ENCODE measurements around the gene HSP90B1. TPM values are rescaled to one million over a fixed set of nuclear protein-coding genes. Genes with fewer than 3 reads are reported as not detected.

HSP90B1 gene
- total and polyA plus RNA-seq, 7 experiments from 2014 or later = 184 to 461 (median 278) TPM

GRCh38 chr12:103908246-103908541 lies 22.0 kb upstream of the HSP90B1 start:
- Histone ChIP-seq H3K36me3 (ENCODE audit: control insufficient read depth in 2 of 3, insufficient read depth in 3 of 3, low read length in 3 of 3) (no peaks in the 10 kb centered on the region), H3K4me3 (ENCODE audit: low read length) (no peak overlapping the region), H3K4me1 (ENCODE audit: control insufficient read depth in 2 of 2, insufficient read depth in 2 of 2, low read length in 2 of 2) (peaks cover 0 to 43% of the 10 kb centered on the region in 2 donors), H3K27ac (ENCODE audit: low read depth, low read length) (no peak overlapping the region), H3K9me3 (ENCODE audit: control insufficient read depth in 2 of 3, low read length in 3 of 3) (no peaks in the 10 kb centered on the region), H3K27me3 (ENCODE audit: control insufficient read depth in 2 of 2, insufficient read depth in 2 of 2, low read length in 2 of 2) (no peaks in the 10 kb centered on the region)
- Mint-ChIP-seq H3K27ac (peak overlapping the region in 5 of 9 donors; percentile 53 to 92 (median 81)), H3K4me1 (peaks cover 8 to 62% (median 56%) of the 10 kb centered on the region in 7 donors), H3K4me3 (peak overlapping the region in 1 of 10 donors; percentile 45), H3K9me3 (peaks cover 0 to 8% (median 0%) of the 10 kb centered on the region in 11 donors), H3K36me3 (peaks cover 0 to 3% (median 0%) of the 10 kb centered on the region in 5 donors), H3K27me3 (peaks cover 0 to 6% (median 0%) of the 10 kb centered on the region in 5 donors)
- intact Hi-C loops (cut with micrococcal nuclease) = no loop called here
- ChIA-PET CTCF (no interaction called here), POLR2A (interaction anchor here (0.8 to 1.7 kb wide), 6 partner anchors 9 to 57 kb away, joined by 3 to 5 read pairs (median 4); partner anchors contain the start of genes HSP90B1 and TDG)
- no peak for DNase-seq
- ATAC-seq = no peak

- intact Hi-C loops (cut with micrococcal nuclease) = no loop called here
- Histone ChIP-seq H3K4me1 (ENCODE audit: control insufficient read depth in 2 of 2, insufficient read depth in 2 of 2, low read length in 2 of 2) (peaks cover 0 to 36% of the 10 kb centered on the region in 2 donors), H3K9me3 (ENCODE audit: control insufficient read depth in 2 of 3, low read length in 3 of 3) (no peaks in the 10 kb centered on the region), H3K27me3 (ENCODE audit: control insufficient read depth in 2 of 2, insufficient read depth in 2 of 2, low read length in 2 of 2) (no peaks in the 10 kb centered on the region), H3K27ac (ENCODE audit: low read depth, low read length) (no peak overlapping the region), H3K4me3 (ENCODE audit: low read length) (no peak overlapping the region), H3K36me3 (ENCODE audit: control insufficient read depth in 2 of 3, insufficient read depth in 3 of 3, low read length in 3 of 3) (no peaks in the 10 kb centered on the region)
- Mint-ChIP-seq H3K4me1 (peaks cover 8 to 55% (median 49%) of the 10 kb centered on the region in 7 donors), H3K4me3 (peak overlapping the region in 4 of 10 donors; percentile 22 to 75 (median 36)), H3K9me3 (peaks cover 0 to 8% (median 0%) of the 10 kb centered on the region in 11 donors), H3K27me3 (peaks cover 0 to 6% (median 0%) of the 10 kb centered on the region in 5 donors), H3K27ac (peak overlapping the region in 8 of 9 donors; percentile 7 to 92 (median 83)), H3K36me3 (peaks cover 0 to 3% (median 0%) of the 10 kb centered on the region in 5 donors)
- ATAC-seq (no peak), DNase-seq (no peak)
- POLR2A ChIA-PET = interaction anchor here (0.7 to 1.7 kb wide), 5 partner anchors 8 to 20 kb away, joined by 3 to 5 read pairs (median 4); partner anchors contain the start of gene HSP90B1
- CTCF ChIA-PET = no interaction called here
These were observed 21.3 kb upstream of the HSP90B1 start for GRCh38 chr12:103908877-103909276.

GRCh38 chr12:103909811-103910210 lies 20.4 kb upstream of the HSP90B1 start:
- ATAC-seq (no peak), DNase-seq (no peak)
- Mint-ChIP-seq H3K4me3 (peak overlapping the region in 2 of 10 donors; percentile 25 to 38), H3K27ac (peak overlapping the region in 4 of 9 donors; percentile 1 to 87 (median 66)), H3K9me3 (peaks cover 0 to 8% (median 0%) of the 10 kb centered on the region in 11 donors), H3K4me1 (peaks cover 8 to 47% (median 40%) of the 10 kb centered on the region in 7 donors), H3K36me3 (peaks cover 0 to 3% (median 0%) of the 10 kb centered on the region in 5 donors), H3K27me3 (peaks cover 0 to 6% (median 0%) of the 10 kb centered on the region in 5 donors)
- peaks cover 0 to 29% of the 10 kb centered on the region in 2 donors for H3K4me1 ChIP-seq (ENCODE audit: control insufficient read depth in 2 of 2, insufficient read depth in 2 of 2, low read length in 2 of 2)
- ChIA-PET CTCF (interaction anchor here (0.7 kb wide), 1 partner anchor 418 kb away, joined by 3 read pairs; no protein-coding TSS in a partner anchor), POLR2A (interaction anchor here (1.3 to 2.0 kb wide), 2 partner anchors 8 to 19 kb away, joined by 4 to 19 read pairs; partner anchors contain the start of gene HSP90B1)
- no peaks in the 10 kb centered on the region for H3K27me3 ChIP-seq (ENCODE audit: control insufficient read depth in 2 of 2, insufficient read depth in 2 of 2, low read length in 2 of 2)
- H3K9me3 ChIP-seq (ENCODE audit: control insufficient read depth in 2 of 3, low read length in 3 of 3) = no peaks in the 10 kb centered on the region
- intact Hi-C loops (cut with micrococcal nuclease) = no loop called here
- H3K4me3 ChIP-seq (ENCODE audit: low read length) = no peak overlapping the region
- H3K36me3 ChIP-seq (ENCODE audit: control insufficient read depth in 2 of 3, insufficient read depth in 3 of 3, low read length in 3 of 3) = no peaks in the 10 kb centered on the region
- no peak overlapping the region for H3K27ac ChIP-seq (ENCODE audit: low read depth, low read length)

GRCh38 chr12:103912069-103912468 lies 18.1 kb upstream of the HSP90B1 start:
- Mint-ChIP-seq H3K27me3 (peaks cover 0 to 10% (median 0%) of the 10 kb centered on the region in 5 donors), H3K9me3 (peaks cover 0 to 3% (median 0%) of the 10 kb centered on the region in 11 donors), H3K36me3 (peaks cover 0 to 3% (median 0%) of the 10 kb centered on the region in 5 donors), H3K4me1 (peaks cover 0 to 31% (median 24%) of the 10 kb centered on the region in 7 donors), H3K27ac (no peak overlapping the region), H3K4me3 (no peak overlapping the region)
- Histone ChIP-seq H3K36me3 (ENCODE audit: control insufficient read depth in 2 of 3, insufficient read depth in 3 of 3, low read length in 3 of 3) (no peaks in the 10 kb centered on the region), H3K4me1 (ENCODE audit: control insufficient read depth in 2 of 2, insufficient read depth in 2 of 2, low read length in 2 of 2) (peaks cover 0 to 16% of the 10 kb centered on the region in 2 donors), H3K27ac (ENCODE audit: low read depth, low read length) (no peak overlapping the region), H3K9me3 (ENCODE audit: control insufficient read depth in 2 of 3, low read length in 3 of 3) (no peaks in the 10 kb centered on the region), H3K27me3 (ENCODE audit: control insufficient read depth in 2 of 2, insufficient read depth in 2 of 2, low read length in 2 of 2) (no peaks in the 10 kb centered on the region), H3K4me3 (ENCODE audit: low read length) (no peak overlapping the region)
- no peak for ATAC-seq
- POLR2A ChIA-PET = interaction anchor here (0.8 to 2.0 kb wide), 3 partner anchors 9 to 18 kb away, joined by 3 to 16 read pairs (median 6); no protein-coding TSS in a partner anchor
- no peak for DNase-seq
- intact Hi-C loops (cut with micrococcal nuclease) = no loop called here
- CTCF ChIA-PET = no interaction called here

- H3K4me1 Mint-ChIP-seq = peaks cover 0 to 22% (median 17%) of the 10 kb centered on the region in 7 donors
- ATAC-seq = no peak
- no peak overlapping the region for H3K4me3 ChIP-seq (ENCODE audit: low read length)
- peaks cover 0 to 11% (median 5%) of the 10 kb centered on the region in 11 donors for H3K9me3 Mint-ChIP-seq
- peaks cover 4 to 8% (median 5%) of the 10 kb centered on the region in 5 donors for H3K36me3 Mint-ChIP-seq
- ChIA-PET POLR2A (interaction anchor here (1.5 to 2.0 kb wide), 3 partner anchors 10 to 17 kb away, joined by 6 to 16 read pairs (median 11); no protein-coding TSS in a partner anchor), CTCF (interaction anchor here (0.6 kb wide), 1 partner anchor 556 kb away, joined by 3 read pairs; no protein-coding TSS in a partner anchor)
- no peaks in the 10 kb centered on the region for H3K27me3 ChIP-seq (ENCODE audit: control insufficient read depth in 2 of 2, insufficient read depth in 2 of 2, low read length in 2 of 2)
- intact Hi-C loops (cut with micrococcal nuclease) = no loop called here
- H3K9me3 ChIP-seq (ENCODE audit: control insufficient read depth in 2 of 3, low read length in 3 of 3) = no peaks in the 10 kb centered on the region
- no peak overlapping the region for H3K27ac ChIP-seq (ENCODE audit: low read depth, low read length)
- no peak overlapping the region for H3K27ac Mint-ChIP-seq
- H3K27me3 Mint-ChIP-seq = peaks cover 0 to 10% (median 0%) of the 10 kb centered on the region in 5 donors
- DNase-seq = no peak
- no peaks in the 10 kb centered on the region for H3K36me3 ChIP-seq (ENCODE audit: control insufficient read depth in 2 of 3, insufficient read depth in 3 of 3, low read length in 3 of 3)
- H3K4me1 ChIP-seq (ENCODE audit: control insufficient read depth in 2 of 2, insufficient read depth in 2 of 2, low read length in 2 of 2) = peaks cover 0 to 10% of the 10 kb centered on the region in 2 donors
- no peak overlapping the region for H3K4me3 Mint-ChIP-seq
These were observed 17.1 kb upstream of the HSP90B1 start for GRCh38 chr12:103913100-103913499.

GRCh38 chr12:103915306-103915705 lies 14.9 kb upstream of the HSP90B1 start:
- Histone ChIP-seq H3K36me3 (ENCODE audit: control insufficient read depth in 2 of 3, insufficient read depth in 3 of 3, low read length in 3 of 3) (no peaks in the 10 kb centered on the region), H3K27me3 (ENCODE audit: control insufficient read depth in 2 of 2, insufficient read depth in 2 of 2, low read length in 2 of 2) (no peaks in the 10 kb centered on the region), H3K4me3 (ENCODE audit: low read length) (no peak overlapping the region), H3K9me3 (ENCODE audit: control insufficient read depth in 2 of 3, low read length in 3 of 3) (no peaks in the 10 kb centered on the region), H3K4me1 (ENCODE audit: control insufficient read depth in 2 of 2, insufficient read depth in 2 of 2, low read length in 2 of 2) (no peaks in the 10 kb centered on the region), H3K27ac (ENCODE audit: low read depth, low read length) (no peak overlapping the region)
- ChIA-PET POLR2A (interaction anchor here (0.5 to 2.1 kb wide), 4 partner anchors 13 to 184 kb away, joined by 3 to 8 read pairs (median 3); no protein-coding TSS in a partner anchor), CTCF (interaction anchor here (1.0 kb wide), 1 partner anchor 13 kb away, joined by 3 read pairs; no protein-coding TSS in a partner anchor)
- Mint-ChIP-seq H3K9me3 (peaks cover 0 to 11% (median 5%) of the 10 kb centered on the region in 11 donors), H3K36me3 (peaks cover 4 to 8% (median 5%) of the 10 kb centered on the region in 5 donors), H3K27ac (no peak overlapping the region), H3K4me1 (peaks cover 0 to 3% (median 0%) of the 10 kb centered on the region in 7 donors), H3K27me3 (peaks cover 0 to 10% (median 0%) of the 10 kb centered on the region in 5 donors), H3K4me3 (no peak overlapping the region)
- no peak for DNase-seq
- intact Hi-C loops (cut with micrococcal nuclease) = no loop called here
- no peak for ATAC-seq

All from naive thymus-derived CD4-positive, alpha-beta T cell (primary cell).